Sigmoid colon (tissue), 4 donors: ENCODE data around the gene SLC12A3.

Experiments
- EP300 ChIP-seq, 4 donors: sonication (generic); formaldehyde crosslinking; IDR thresholded peaks; one replicate each; pipeline ENCODE4 v1.6.1; 2017; ENCODE audit warnings: antibody characterized with exemption in 4 of 4
- POLR2A ChIP-seq, 2 donors: fragments of 450-650 bp; IDR thresholded peaks; one replicate each; pipeline ENCODE4 v1.6.1; 2016; ENCODE audit warnings: antibody characterized with exemption in 2 of 2, mild to moderate bottlenecking in 2 of 2, moderate library complexity in 2 of 2
- TF ChIP-seq, protein P1 (sequence below), 4 experiments: fragments of 450-650 bp in 3 of 4; fragments of 200-600 bp in 1 of 4; IDR thresholded peaks; one replicate each; pipeline ENCODE4 v1.5.1; 2016 to 2019; ENCODE audit warnings: antibody characterized with exemption in 4 of 4, mild to moderate bottlenecking in 3 of 4, moderate library complexity in 2 of 4

DNA sequence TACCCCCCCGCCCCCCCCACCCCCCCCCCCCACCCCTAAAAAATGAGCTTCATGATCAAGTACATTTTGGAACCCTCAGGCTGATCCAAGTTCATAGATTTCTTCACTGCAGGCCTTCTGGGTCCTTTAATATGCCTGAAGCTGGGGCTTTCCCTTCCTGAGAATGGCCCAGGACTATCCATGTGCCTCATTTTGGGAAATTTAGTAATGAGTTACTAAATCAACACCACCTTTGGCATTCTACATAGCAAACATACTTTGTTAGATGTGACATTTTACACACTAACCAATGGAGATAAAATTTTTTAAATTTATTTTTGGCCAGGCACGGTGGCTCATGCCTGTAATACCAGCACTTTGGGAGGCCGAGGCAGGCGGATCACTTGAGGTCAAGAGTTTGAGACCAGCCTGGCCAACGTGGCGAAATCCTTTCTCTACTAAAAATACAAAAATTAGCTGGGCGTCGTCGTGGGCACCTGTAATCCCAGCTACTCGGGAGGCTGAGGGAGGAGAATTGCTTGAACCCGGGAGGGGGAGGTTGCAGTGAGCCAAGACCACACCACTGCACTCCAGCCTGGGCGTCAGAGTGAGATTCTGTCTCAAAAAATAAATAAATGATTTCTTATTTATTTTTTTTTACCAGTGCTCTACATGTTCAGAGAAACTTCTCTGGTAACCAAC is 81.0 kb downstream of the SLC12A3 start:
- TF ChIP-seq POLR2A (IDR thresholded peaks at IDR 0.05) (no peak), EP300 (IDR thresholded peaks at IDR 0.05) (no peak)
- TF ChIP-seq, protein P1, sequence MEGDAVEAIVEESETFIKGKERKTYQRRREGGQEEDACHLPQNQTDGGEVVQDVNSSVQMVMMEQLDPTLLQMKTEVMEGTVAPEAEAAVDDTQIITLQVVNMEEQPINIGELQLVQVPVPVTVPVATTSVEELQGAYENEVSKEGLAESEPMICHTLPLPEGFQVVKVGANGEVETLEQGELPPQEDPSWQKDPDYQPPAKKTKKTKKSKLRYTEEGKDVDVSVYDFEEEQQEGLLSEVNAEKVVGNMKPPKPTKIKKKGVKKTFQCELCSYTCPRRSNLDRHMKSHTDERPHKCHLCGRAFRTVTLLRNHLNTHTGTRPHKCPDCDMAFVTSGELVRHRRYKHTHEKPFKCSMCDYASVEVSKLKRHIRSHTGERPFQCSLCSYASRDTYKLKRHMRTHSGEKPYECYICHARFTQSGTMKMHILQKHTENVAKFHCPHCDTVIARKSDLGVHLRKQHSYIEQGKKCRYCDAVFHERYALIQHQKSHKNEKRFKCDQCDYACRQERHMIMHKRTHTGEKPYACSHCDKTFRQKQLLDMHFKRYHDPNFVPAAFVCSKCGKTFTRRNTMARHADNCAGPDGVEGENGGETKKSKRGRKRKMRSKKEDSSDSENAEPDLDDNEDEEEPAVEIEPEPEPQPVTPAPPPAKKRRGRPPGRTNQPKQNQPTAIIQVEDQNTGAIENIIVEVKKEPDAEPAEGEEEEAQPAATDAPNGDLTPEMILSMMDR (IDR thresholded peaks at IDR 0.05), result no peak
